ENCODE data around the gene C9orf85.
A peak's percentile ranks its signal among the peaks of the same experiment; 100 is the strongest.
"Not testable (repeated sequence)": the region's sequence is repeated elsewhere in the genome, so short reads cannot be mapped to it uniquely, and the experiment has no call there.

Gene C9orf85

GRCh38 chr9:71911061-71911907 is at the start of gene C9orf85, which contains the start of gene ABHD17B:
C9orf85 (plus strand) TSS chr9:71911639; CDS start chr9:71911735, 96 bp downstream.
ABHD17B (minus strand) TSS chr9:71911193; CDS start chr9:71875080, 36,113 bp downstream.
- DNase-seq (ENCODE audit: low spot score): peak; percentile 91

GRCh38 chr9:71863631-71864030 is 47.8 kb upstream of the C9orf85 start:
- DNase-seq (ENCODE audit: low spot score): no peak

GRCh38 chr9:71875345-71875744 is 36.1 kb upstream of the C9orf85 start:
- DNase-seq (ENCODE audit: low spot score): no peak

- no peak for DNase-seq (ENCODE audit: low spot score)
These were observed 35.3 kb upstream of the C9orf85 start for GRCh38 chr9:71876106-71876505.

- DNase-seq (ENCODE audit: low spot score): no peak
These were observed 34.6 kb upstream of the C9orf85 start for GRCh38 chr9:71876829-71877228.

GRCh38 chr9:71878327-71879274 is 32.8 kb upstream of the C9orf85 start:
- no peak for DNase-seq (ENCODE audit: low spot score)

GRCh38 chr9:71879644-71880174 is 31.7 kb upstream of the C9orf85 start:
- DNase-seq (ENCODE audit: low spot score): no peak

GRCh38 chr9:71884005-71884404 is 27.4 kb upstream of the C9orf85 start:
- DNase-seq (ENCODE audit: low spot score): no peak

GRCh38 chr9:71885467-71885866 is 26.0 kb upstream of the C9orf85 start:
- DNase-seq (ENCODE audit: low spot score): no peak

- no peak for DNase-seq (ENCODE audit: low spot score)
These were observed 25.4 kb upstream of the C9orf85 start for GRCh38 chr9:71886015-71886414.

- DNase-seq (ENCODE audit: low spot score): no peak
These were observed 24.9 kb upstream of the C9orf85 start for GRCh38 chr9:71886541-71886940.

- no peak for DNase-seq (ENCODE audit: low spot score)
These were observed 24.1 kb upstream of the C9orf85 start for GRCh38 chr9:71887362-71887761.

- no peak for DNase-seq (ENCODE audit: low spot score)
These were observed 21.3 kb upstream of the C9orf85 start for GRCh38 chr9:71890042-71890679.

GRCh38 chr9:71891557-71892189 is 19.8 kb upstream of the C9orf85 start:
- DNase-seq (ENCODE audit: low spot score): no peak

GRCh38 chr9:71895117-71895516 is 16.3 kb upstream of the C9orf85 start:
- no peak for DNase-seq (ENCODE audit: low spot score)

- DNase-seq (ENCODE audit: low spot score): no peak
These were observed 15.5 kb upstream of the C9orf85 start for GRCh38 chr9:71895955-71896354.

GRCh38 chr9:71896761-71897160 is 14.7 kb upstream of the C9orf85 start:
- DNase-seq (ENCODE audit: low spot score): no peak

- DNase-seq (ENCODE audit: low spot score): no peak
These were observed 13.9 kb upstream of the C9orf85 start for GRCh38 chr9:71897577-71897976.

GRCh38 chr9:71898756-71899155 is 12.7 kb upstream of the C9orf85 start:
- not testable (repeated sequence) for DNase-seq (ENCODE audit: low spot score)

GRCh38 chr9:71901695-71902597 is 9.5 kb upstream of the C9orf85 start:
- no peak for DNase-seq (ENCODE audit: low spot score)

Data from HuH-7.5 (cell line).